Stimulated activated CD4-positive, alpha-beta T cell treated with anti-CD3 and anti-CD28 coated beads, Interleukin-1b, Interleukin-23, amount 100 ng/mL, for 4 hours (primary cell): Measurements from ENCODE around the gene DNAJC25.

Source experiments
- DNase-seq, 2 donors: peaks; one replicate each; pipeline ENCODE4 v3.0.0-alpha.2; 2020; ENCODE audit warnings: low read depth in 2 of 2

DNAJC25 gene

GRCh38 chr9:111627260-111627963 lies 3.7 kb upstream of the DNAJC25 start:
- no peak for DNase-seq

GRCh38 chr9:111628411-111628810 lies 2.7 kb upstream of the DNAJC25 start:
- DNase-seq: no peak

GRCh38 chr9:111630182-111630963 lies 761 bp upstream of the DNAJC25 start:
- no peak for DNase-seq

DNA sequence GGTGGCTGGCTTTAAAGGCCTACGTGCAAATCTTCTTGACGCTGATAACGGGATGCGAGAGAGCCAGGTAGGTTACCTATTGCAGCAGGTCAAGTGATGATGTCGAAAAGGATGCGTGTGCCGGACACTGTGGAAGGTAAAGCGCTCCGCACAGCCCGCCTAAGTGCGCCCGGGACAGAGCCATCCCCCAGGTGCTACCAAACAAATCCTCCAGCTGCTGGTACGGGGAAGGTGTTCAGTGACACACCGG lies 245 bp upstream of the DNAJC25 start:
- DNase-seq: no peak

- no peak for DNase-seq
Observed at GRCh38 chr9:111632060-111632459, 926 bp downstream of the DNAJC25 start.

DNA sequence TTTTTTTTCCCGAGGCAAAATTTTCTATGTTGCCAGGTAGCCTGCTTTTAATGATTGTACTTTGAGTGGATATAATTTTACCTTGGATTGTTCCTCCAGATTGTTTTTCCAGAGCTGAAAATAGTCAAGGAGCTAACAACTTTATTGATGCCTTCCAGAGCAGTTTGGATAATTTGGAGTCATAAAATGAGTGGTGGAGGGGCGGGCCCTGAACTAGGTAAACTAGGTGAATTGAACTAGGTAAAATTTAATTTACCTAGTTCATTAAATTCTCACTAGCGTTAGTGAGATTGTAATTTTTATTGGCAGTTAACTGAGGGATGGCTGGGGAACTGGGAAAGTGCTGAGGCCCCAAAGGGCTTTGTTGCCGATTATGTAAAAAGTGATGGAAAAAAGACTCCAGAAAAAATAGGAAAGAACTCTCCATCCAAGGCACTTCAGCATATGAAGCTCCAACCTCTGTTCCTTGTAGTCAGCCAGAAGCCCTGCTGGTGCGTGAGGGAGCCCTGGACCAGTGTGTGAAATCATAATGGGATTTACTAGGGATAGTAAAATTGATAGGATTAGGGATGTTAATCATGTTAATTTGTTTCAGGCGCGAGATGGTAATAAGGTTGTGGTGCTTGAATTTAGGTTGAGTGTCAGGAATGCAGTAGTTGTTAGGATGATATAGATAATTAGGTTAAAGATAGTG lies 1.7 kb downstream of the DNAJC25 start:
- no peak for DNase-seq

DNA sequence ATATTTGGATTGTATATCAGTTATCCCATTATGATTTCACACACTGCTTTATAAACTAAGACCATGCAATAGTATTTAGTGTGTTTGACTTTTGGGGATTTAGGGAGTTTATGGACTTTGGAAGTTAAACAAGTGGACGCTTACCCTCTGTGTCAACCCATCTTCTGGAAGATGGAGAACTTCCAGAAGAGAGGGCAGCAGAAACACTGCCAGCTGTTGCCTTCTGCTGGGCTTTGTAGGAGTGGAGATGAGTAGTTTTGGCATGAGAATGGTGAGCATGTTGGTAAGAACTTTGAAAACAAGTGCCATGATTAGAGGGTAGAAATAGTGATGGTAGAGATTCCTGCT lies 2.2 kb downstream of the DNAJC25 start:
- DNase-seq: no peak

GRCh38 chr9:111634860-111635259 lies 3.7 kb downstream of the DNAJC25 start:
- no peak for DNase-seq

DNA sequence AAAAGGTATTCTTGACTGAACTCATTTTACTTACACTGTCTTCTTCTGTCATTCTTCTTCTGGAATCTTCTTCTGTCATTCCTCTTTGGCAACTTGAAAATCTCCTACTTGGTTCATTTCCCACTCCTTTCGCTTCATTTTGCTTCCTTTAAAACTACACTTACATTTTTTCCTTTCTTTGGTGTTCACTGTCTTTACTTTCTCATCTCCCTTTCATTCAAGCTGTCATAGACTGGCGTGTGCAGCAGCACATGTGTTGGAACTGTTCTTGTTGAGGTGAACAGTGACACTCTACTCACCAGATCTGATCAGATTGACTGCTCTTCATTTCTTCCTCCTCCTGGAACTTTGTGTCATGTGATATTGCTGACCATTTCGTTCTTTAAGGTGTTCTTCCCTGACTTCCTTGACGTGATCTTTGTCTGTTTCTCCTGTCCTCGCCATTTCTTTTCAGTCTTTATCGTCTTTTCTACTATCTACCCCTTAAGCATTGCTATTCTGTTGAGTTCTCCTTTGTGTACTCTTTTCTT lies 6.4 kb downstream of the DNAJC25 start:
- no peak for DNase-seq

GRCh38 chr9:111644195-111644772 lies 13.2 kb downstream of the DNAJC25 start:
- no peak for DNase-seq

DNA sequence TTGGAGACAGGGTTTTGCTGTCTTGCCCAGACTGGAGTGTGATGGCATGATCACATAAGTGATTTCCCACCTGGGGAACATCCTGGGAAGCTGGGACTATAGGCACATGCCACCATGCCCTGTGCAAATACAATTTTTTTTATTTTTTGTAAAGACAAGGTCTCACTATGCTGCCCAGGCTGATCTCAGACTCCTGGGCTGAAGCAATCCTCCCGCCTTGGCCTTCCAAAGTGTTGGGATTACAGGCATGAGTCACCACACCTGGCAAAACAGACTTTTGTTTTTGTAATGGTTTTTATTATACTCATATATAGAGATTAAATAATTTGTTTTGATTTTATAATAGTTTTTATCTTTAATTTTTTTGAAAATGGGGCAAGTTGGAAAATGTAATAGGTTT lies 14.7 kb downstream of the DNAJC25 start:
- DNase-seq: no peak

DNA sequence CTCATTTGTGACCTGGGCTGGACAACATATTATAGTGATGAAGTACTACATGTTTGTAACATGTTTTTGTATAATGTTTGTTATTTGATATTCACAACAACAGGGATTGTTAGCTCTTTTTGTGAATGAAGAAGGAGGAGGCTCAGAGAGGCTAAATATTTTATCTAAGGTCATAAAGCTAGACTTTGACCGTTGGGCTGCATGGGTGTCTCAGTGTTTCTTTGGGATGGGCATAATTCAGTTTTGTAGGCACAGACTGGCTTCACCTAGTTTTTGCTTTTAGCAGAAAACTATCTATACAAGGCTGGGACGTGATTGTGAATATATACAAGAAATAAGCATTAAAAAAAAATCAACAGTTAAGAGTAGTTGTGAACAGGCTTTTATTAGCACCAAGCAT lies 15.3 kb downstream of the DNAJC25 start:
- DNase-seq: no peak

DNA sequence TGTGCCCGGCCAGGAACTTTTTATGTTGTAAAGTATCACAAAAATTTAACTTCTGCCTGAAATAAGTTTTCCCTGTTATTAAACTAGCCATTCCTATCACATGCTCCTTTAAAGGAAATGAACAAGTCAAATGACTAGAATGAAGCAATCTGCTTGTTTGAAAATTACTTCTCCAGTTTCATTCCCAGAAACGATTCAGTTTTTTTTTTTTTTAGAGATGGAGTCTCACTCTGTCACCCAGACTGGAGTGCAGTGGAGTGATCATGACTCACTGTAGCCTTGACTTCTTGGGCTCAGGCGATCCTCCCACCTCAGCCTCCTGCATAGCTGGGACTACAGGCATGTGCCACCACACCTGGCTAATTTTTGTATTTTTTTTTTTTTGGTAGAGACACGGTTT lies 16.9 kb downstream of the DNAJC25 start:
- no peak for DNase-seq

GRCh38 chr9:111649016-111649415 lies 17.9 kb downstream of the DNAJC25 start:
- DNase-seq: no peak

- no peak for DNase-seq
Observed at GRCh38 chr9:111657051-111657450, 25.9 kb downstream of the DNAJC25 start.

DNA sequence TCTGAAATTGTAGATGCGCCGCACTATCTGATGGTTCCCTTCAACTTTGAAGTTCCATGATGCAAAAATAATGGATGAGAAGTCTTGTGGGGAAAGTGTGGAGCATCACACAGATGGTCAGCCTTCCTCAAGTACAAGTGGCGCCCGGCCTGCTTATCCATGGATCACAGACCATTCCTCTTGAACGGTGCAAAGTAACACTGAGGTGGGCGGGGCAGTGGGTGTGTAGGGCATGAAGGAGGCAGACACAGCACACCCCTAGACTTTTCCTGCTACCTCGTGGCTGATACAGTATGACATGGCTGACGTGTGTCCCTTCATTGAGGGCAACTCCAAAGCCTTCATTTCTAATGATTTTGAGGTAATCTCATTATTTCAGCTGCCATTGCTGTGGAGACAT lies 27.8 kb downstream of the DNAJC25 start:
- no peak for DNase-seq

- DNase-seq: no peak
Observed at GRCh38 chr9:111659691-111660090, 28.6 kb downstream of the DNAJC25 start.

- DNase-seq: peak; percentile 56 to 69
Observed at GRCh38 chr9:111661150-111661801, 30.1 kb downstream of the DNAJC25 start, which contains the start of gene GNG10. TSS of gene GNG10 (plus strand) at chr9:111661605. CDS start at chr9:111661635, 30 bp downstream.

DNA sequence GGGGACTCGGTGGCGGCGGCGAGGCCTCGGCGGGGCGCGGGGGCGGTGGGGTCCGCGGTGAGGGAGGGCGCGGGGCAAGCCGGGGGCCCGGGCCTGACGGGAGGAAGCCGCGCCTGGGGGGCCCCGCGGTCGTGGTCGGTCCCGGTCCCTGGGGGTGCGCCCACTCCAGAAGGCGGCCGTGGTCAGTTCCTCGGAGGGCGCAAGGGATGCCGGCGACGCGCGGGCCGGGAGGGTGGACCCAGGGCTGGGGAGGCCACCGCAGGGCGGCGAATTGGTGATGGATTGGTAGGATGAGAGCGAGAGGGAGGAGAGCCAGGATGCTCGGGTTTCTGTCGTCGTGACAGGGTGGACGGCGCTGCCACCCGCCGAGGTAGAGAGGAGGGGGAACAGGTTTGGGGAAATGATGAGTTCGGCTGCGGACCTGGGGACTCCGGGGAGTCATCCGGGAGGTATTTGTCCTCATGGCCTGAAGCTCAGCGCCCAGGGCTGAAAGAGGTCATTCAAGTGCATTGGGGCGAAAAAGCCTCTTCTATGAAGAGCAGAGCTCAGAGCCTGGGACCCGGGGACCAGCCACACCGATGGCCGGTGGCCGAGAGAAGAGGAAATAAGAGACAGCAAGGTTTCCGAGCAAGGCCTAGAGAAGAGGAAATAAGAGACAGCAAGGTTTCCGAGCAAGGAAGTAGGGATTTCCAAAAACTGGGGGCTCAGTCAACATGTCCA lies 30.8 kb downstream of the DNAJC25 start:
- peak in 1 of 2 donors; percentile 3 for DNase-seq

DNA sequence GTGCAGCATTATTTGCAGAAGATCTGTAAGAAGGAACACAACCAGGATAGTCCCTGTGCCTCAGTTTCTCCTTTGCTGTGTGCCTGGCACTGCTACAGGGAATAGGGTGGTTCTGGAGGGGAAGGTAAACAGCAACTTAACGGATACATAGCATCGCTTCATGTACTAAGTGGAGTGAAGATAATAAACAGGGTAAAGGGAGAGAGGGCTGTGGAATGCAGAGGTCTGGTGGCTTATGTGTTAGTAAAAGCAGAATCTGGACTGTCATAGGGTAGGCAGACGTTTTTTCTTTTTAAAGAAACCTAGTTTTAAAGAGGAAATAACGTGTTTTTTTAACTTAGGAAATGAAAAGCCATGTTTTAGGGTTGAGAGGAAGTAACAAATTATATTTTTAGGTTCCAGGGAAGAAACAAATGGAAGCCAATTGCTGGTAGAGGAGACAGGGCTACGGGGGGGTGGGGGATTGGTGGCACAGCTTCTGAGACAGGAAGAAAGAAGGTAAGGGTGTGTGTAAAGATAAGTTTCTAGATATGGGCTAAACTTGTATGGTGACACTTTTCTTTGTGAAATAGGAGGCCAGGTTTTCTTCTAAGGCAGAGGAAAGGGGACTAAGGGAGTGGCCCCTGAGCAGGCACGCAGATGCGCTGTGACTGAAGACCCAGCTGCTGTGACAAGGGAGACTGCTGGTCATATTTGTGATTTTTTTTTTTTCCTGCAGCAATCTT lies 31.6 kb downstream of the DNAJC25 start:
- no peak for DNase-seq
